22Rv1 (cell line): ENCODE results near the gene EFEMP1.

Source experiments
- ZFX ChIP-seq: fragments of 450-650 bp; IDR thresholded peaks from 2 replicates; pipeline ENCODE4 v1.6.1; 2017; ENCODE audit warnings: antibody characterized with exemption, borderline replicate concordance
- TF ChIP-seq, protein P1 (sequence below): fragments of 450-650 bp; IDR thresholded peaks from 2 replicates; pipeline ENCODE4 v1.5.1; 2017; ENCODE audit warnings: mild to moderate bottlenecking

DNA sequence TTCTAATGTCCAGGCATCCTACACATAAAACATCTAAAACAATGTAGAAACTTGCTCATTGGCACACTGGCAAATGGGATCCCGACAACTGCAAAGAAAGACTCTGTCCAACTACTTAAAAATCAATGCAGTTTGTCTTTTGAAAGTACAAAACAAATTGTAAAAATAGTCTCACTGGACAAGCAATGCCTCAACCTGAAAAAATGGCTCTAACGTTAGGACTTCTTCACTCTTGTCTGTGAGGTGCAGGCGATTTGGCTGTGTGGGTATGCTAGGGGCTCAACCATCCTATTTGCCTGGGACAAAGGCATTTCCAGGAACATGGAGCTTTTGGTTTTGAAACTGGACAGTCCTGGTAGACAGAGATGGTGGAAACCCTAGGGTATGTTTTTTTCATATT lies 10.7 kb downstream of the EFEMP1 start:
- TF ChIP-seq, protein P1, sequence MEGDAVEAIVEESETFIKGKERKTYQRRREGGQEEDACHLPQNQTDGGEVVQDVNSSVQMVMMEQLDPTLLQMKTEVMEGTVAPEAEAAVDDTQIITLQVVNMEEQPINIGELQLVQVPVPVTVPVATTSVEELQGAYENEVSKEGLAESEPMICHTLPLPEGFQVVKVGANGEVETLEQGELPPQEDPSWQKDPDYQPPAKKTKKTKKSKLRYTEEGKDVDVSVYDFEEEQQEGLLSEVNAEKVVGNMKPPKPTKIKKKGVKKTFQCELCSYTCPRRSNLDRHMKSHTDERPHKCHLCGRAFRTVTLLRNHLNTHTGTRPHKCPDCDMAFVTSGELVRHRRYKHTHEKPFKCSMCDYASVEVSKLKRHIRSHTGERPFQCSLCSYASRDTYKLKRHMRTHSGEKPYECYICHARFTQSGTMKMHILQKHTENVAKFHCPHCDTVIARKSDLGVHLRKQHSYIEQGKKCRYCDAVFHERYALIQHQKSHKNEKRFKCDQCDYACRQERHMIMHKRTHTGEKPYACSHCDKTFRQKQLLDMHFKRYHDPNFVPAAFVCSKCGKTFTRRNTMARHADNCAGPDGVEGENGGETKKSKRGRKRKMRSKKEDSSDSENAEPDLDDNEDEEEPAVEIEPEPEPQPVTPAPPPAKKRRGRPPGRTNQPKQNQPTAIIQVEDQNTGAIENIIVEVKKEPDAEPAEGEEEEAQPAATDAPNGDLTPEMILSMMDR = no peak
- TF ChIP-seq ZFX = no peak
